SK-N-SH (cell line): ENCODE results near the gene SLX4IP. TPM values are rescaled to one million over a fixed set of nuclear protein-coding genes. Genes with fewer than 3 reads are reported as not detected.

Source experiments
- CTCF ChIA-PET: fragments of 300-600, 350-600 bp; formaldehyde crosslinking; extraction: SDS; loops from one replicate; lab custom pipeline; 2021; lab: Yijun Ruan, JAX
- POLR2A ChIA-PET: fragments of 350-600 bp; sonication (Branson Sonifier 250); formaldehyde crosslinking; extraction: SDS; loops from one replicate; lab custom pipeline; 2020; ENCODE audit warnings: antibody characterized with exemption, inconsistent platforms; lab: Yijun Ruan, JAX
- DNase-seq: peaks from one replicate; pipeline ENCODE4 v3.0.0; 2012
- H2AFZ ChIP-seq: fragments of 200-600 bp; sonication (generic); 2 replicates; pipeline ENCODE4 v1.8.1; 2016; ENCODE audit warnings: antibody characterized with exemption, mild to moderate bottlenecking, low read depth
- H3F3A ChIP-seq: fragments of 200-600 bp; sonication (generic); replicated peaks from 2 replicates; pipeline ENCODE3; 2016; ENCODE audit warnings: antibody characterized with exemption, mild to moderate bottlenecking; ENCODE audit not compliant: insufficient read depth
- H3K27ac ChIP-seq, 2 experiments: fragments of 200-500 bp in 1 of 2; fragments of 200-600 bp in 1 of 2; sonication (Bioruptor generic) in 1 of 2; sonication (generic), shearing (Covaris generic) in 1 of 2; 2 replicates each; pipeline versions ENCODE4 v1.5.1 to v1.6.1; 2014 to 2016; ENCODE audit warnings: low read depth in 2 of 2, inconsistent platforms in 1 of 2, low read length in 1 of 2, mild to moderate bottlenecking in 1 of 2, mixed read lengths in 1 of 2
- H3K27me3 ChIP-seq: fragments of 200-600 bp; sonication (generic), shearing (Covaris generic); 2 replicates; pipeline ENCODE4 v1.6.1; 2016; ENCODE audit warnings: mixed run types; ENCODE audit not compliant: insufficient read depth
- H3K36me3 ChIP-seq, 2 experiments: fragments of 200-500 bp in 1 of 2; fragments of 200-600 bp in 1 of 2; sonication (Bioruptor generic) in 1 of 2; sonication (generic) in 1 of 2; replicated peaks in 1 of 2; 2 replicates each; pipeline versions ENCODE3 to v1.5.1; 2014 to 2016; ENCODE audit warnings: low read length in 1 of 2, mild to moderate bottlenecking in 1 of 2; ENCODE audit not compliant: insufficient read depth in 2 of 2, control insufficient read depth in 1 of 2
- H3K4me1 ChIP-seq, 2 experiments: fragments of 200-500 bp in 1 of 2; fragments of 200-600 bp in 1 of 2; sonication (Bioruptor generic) in 1 of 2; sonication (generic), shearing (Covaris generic) in 1 of 2; 2 replicates each; pipeline versions ENCODE4 v1.5.1 to v1.6.1; 2014 to 2016; ENCODE audit warnings: low read depth in 1 of 2, low read length in 1 of 2, mixed run types in 1 of 2; ENCODE audit not compliant: insufficient read depth in 2 of 2, control insufficient read depth in 1 of 2
- H3K4me2 ChIP-seq: fragments of 200-600 bp; sonication (generic), shearing (Covaris generic); 2 replicates; pipeline ENCODE4 v1.6.1; 2017; ENCODE audit warnings: mixed run types
- H3K4me3 ChIP-seq, 2 experiments: fragments of 200-500 bp in 1 of 2; fragments of 200-600 bp in 1 of 2; sonication (Bioruptor generic) in 1 of 2; sonication (generic), shearing (Covaris generic) in 1 of 2; 2 replicates each; pipeline versions ENCODE4 v1.5.1 to v1.8.1; 2014 to 2016; ENCODE audit warnings: low read depth in 2 of 2, inconsistent platforms in 1 of 2, low read length in 1 of 2, mild to moderate bottlenecking in 1 of 2, mixed read lengths in 1 of 2, moderate library complexity in 1 of 2
- H3K79me2 ChIP-seq: fragments of 200-600 bp; sonication (generic); 2 replicates; pipeline ENCODE4 v1.8.1; 2017; ENCODE audit warnings: mild to moderate bottlenecking; ENCODE audit not compliant: insufficient read depth
- H3K9ac ChIP-seq: fragments of 200-600 bp; sonication (generic); 2 replicates; pipeline ENCODE4 v1.6.1; 2017; ENCODE audit warnings: mixed run types
- H3K9me2 ChIP-seq: fragments of 200-600 bp; sonication (generic); 2 replicates; pipeline ENCODE4 v1.6.1; 2017; ENCODE audit warnings: mixed run types
- H3K9me3 ChIP-seq: fragments of 200-600 bp; sonication (generic); 2 replicates; pipeline ENCODE4 v1.6.1; 2017; ENCODE audit warnings: mixed run types, mild to moderate bottlenecking, moderate library complexity
- H4K20me1 ChIP-seq: fragments of 200-600 bp; sonication (generic); 2 replicates; pipeline ENCODE4 v1.6.1; 2017; ENCODE audit warnings: mild to moderate bottlenecking, mixed run types; ENCODE audit not compliant: insufficient read depth
- CHD2 ChIP-seq: fragments of 150-350 bp; IDR thresholded peaks from 2 replicates; pipeline ENCODE4 v1.6.1; 2018; ENCODE audit warnings: low read length; ENCODE audit not compliant: partially characterized antibody
- ELF1 ChIP-seq: IDR thresholded peaks from 2 replicates; pipeline ENCODE4 v1.4.0; 2012
- EP300 ChIP-seq, 2 experiments: IDR thresholded peaks; 2 replicates each; pipeline versions ENCODE4 v1.4.0 to v1.6.1; 2012; ENCODE audit warnings: borderline replicate concordance in 1 of 2, low read depth in 1 of 2, low read length in 1 of 2
- FOXJ3 ChIP-seq: sonication (generic); formaldehyde crosslinking; IDR thresholded peaks from 2 replicates; pipeline ENCODE4 v1.5.1; 2020; ENCODE audit warnings: mild to moderate bottlenecking, missing genetic modification reagents
- GATA2 ChIP-seq: sonication (generic); formaldehyde crosslinking; IDR thresholded peaks from 2 replicates; pipeline ENCODE4 v1.5.0; 2020; ENCODE audit warnings: mild to moderate bottlenecking, missing genetic modification reagents
- RAD21 ChIP-seq: IDR thresholded peaks from 2 replicates; pipeline ENCODE4 v1.6.1; 2012; ENCODE audit warnings: mild to moderate bottlenecking, low read length
- RCOR1 ChIP-seq: fragments of 150-350 bp; IDR thresholded peaks from 2 replicates; pipeline ENCODE4 v1.6.1; 2017; ENCODE audit warnings: antibody characterized with exemption, low read length
- SMC3 ChIP-seq: IDR thresholded peaks from 2 replicates; pipeline ENCODE4 v1.6.1; 2012; ENCODE audit warnings: low read depth, low read length, improper control_type of control experiment
- TCF12 ChIP-seq: IDR thresholded peaks from 2 replicates; pipeline ENCODE4 v1.4.0; 2012
- TEAD4 ChIP-seq: IDR thresholded peaks from 2 replicates; pipeline ENCODE4 v1.4.0; 2012; ENCODE audit warnings: mild to moderate bottlenecking, borderline replicate concordance; ENCODE audit not compliant: insufficient read depth
- WGBS: methylation state at CpG from one replicate; pipeline ENCODE4 v1.1.6; 2017; ENCODE audit warnings: low lambda C conversion rate; 5-methylcytosine and 5-hydroxymethylcytosine counted together
- polyA plus RNA-seq, 3 experiments: library from polyadenylated mRNA; depleted of rRNA; stranded (reverse); fragments of >200 nt; gene quantifications; 2 replicates each; pipeline ENCODE4 v1.2.3, GENCODE V29; 2012
- TF ChIP-seq, protein P1 (sequence below): fragments of 150-350 bp; IDR thresholded peaks from 2 replicates; pipeline ENCODE4 v1.6.1; 2017; ENCODE audit warnings: antibody characterized with exemption, low read length, low read depth, borderline replicate concordance
- TF ChIP-seq, protein P2 (sequence below): IDR thresholded peaks from 2 replicates; pipeline ENCODE4; 2012

The SLX4IP gene
- polyA plus RNA-seq, 1 of the 3 experiments (the other 2 are of a cell fraction) = 1.3 TPM

DNA sequence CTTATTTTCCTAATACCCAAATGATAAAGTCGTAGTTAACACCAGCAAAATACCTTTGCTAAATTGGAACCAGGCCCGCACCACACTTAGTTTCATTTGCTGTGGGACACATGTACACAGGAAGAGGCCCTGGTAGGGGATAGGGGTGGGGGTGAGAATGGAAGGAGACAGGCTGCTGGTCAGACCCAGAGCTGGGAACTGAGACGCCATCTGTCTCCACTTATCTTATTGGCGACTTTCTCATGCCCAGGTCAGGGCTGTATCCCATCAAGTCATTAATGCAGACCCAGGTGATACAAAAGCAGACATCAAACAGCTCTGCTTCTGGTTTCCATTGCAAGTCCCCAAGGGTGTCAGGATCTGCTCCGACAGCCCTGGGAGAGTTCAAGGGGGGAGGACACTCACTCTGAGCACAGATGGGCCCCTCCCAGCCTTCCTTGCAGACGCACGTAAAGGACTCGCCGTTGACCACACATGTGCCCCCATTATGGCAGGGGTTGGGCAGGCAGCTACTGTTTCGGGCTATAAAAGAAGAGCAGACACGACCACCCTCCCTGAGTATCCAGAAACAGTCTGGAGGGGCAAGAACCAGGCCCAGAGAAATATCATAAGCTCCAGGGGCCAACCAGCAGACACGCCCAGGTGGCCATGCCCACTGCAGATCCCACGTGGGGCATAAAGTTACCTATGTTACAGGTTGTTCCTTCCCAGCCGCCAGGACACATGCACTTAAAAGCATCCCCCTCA, 209.5 kb downstream of the SLX4IP start:
- H2AFZ ChIP-seq = no peak overlapping the region
- DNase-seq = peak; percentile 74
- peak in 1 of 2 experiments; percentile 70; a peak in 2 of 4 replicates for TF ChIP-seq EP300 (IDR thresholded peaks at IDR 0.05; ENCODE audit: borderline replicate concordance in 1 of 2, low read depth in 1 of 2, low read length in 1 of 2)
- TF ChIP-seq TCF12 = peak; percentile 30
- TF ChIP-seq GATA2 (CRISPR knock-in tag) = peak; percentile 75
- no peak for TF ChIP-seq SMC3
- TF ChIP-seq ELF1 = no peak
- TF ChIP-seq CHD2 = peak; percentile 76
- TF ChIP-seq RCOR1 = peak; percentile 83
- peak; percentile 77 for TF ChIP-seq FOXJ3
- no peak overlapping the region for H3K4me3 ChIP-seq
- CTCF ChIA-PET = interaction anchor here (0.8 to 2.3 kb wide), 3 partner anchors 13 to 39 kb away, joined by 3 to 10 read pairs (median 3); no protein-coding TSS in a partner anchor
- no peaks in the 10 kb centered on the region for H3K9me2 ChIP-seq
- no peak overlapping the region for H3K9ac ChIP-seq
- H3K79me2 ChIP-seq = peaks cover 2% of the 10 kb centered on the region; the same call in 1 of the 2 replicates
- WGBS = 80% methylated on average over 9 of the region's 14 CpGs
- no peak overlapping the region for H3K4me2 ChIP-seq
- no peaks in the 10 kb centered on the region for H3K9me3 ChIP-seq
- H3K4me1 ChIP-seq = peaks cover 7 to 56% of the 10 kb centered on the region in 2 experiments; a peak in 3 of 4 replicates
- no peaks in the 10 kb centered on the region; the same call in 1 of the 2 replicates for H4K20me1 ChIP-seq
- peak overlapping the region; percentile 62 to 81; a peak in 3 of 4 replicates for H3K27ac ChIP-seq
- POLR2A ChIA-PET = no interaction called here
- H3K36me3 ChIP-seq = peaks cover 53 to 91% of the 10 kb centered on the region in 2 experiments
- no peaks in the 10 kb centered on the region for H3K27me3 ChIP-seq
- H3F3A ChIP-seq = peaks cover 21% of the 10 kb centered on the region

DNA sequence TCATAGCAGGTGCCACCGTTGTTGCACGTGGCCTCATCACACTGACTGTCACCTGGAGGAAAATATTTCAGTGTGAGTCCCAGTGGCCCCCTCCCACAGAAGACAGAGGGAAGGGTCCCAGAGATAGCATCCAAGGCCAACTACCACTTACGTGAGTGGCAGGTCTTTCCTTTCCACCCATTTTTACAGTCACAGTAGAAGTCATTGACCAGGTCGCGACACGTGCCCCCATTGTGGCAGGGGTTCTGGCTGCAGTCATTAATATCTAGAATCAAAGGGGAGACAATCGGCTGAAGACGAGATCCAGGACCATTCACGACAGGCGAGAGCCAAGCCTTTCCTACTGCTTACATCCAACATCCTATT, 210.1 kb downstream of the SLX4IP start:
- ChIA-PET CTCF (interaction anchor here (0.9 to 2.3 kb wide), 3 partner anchors 13 to 29 kb away, joined by 3 to 10 read pairs (median 3); no protein-coding TSS in a partner anchor), POLR2A (no interaction called here)
- TF ChIP-seq RAD21 (no peak), TEAD4 (no peak), EP300 (IDR thresholded peaks at IDR 0.05; ENCODE audit: borderline replicate concordance in 1 of 2, low read depth in 1 of 2, low read length in 1 of 2) (no peak), SMC3 (no peak)
- TF ChIP-seq, protein P1, sequence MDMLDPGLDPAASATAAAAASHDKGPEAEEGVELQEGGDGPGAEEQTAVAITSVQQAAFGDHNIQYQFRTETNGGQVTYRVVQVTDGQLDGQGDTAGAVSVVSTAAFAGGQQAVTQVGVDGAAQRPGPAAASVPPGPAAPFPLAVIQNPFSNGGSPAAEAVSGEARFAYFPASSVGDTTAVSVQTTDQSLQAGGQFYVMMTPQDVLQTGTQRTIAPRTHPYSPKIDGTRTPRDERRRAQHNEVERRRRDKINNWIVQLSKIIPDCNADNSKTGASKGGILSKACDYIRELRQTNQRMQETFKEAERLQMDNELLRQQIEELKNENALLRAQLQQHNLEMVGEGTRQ = no peak
- TF ChIP-seq, protein P2, sequence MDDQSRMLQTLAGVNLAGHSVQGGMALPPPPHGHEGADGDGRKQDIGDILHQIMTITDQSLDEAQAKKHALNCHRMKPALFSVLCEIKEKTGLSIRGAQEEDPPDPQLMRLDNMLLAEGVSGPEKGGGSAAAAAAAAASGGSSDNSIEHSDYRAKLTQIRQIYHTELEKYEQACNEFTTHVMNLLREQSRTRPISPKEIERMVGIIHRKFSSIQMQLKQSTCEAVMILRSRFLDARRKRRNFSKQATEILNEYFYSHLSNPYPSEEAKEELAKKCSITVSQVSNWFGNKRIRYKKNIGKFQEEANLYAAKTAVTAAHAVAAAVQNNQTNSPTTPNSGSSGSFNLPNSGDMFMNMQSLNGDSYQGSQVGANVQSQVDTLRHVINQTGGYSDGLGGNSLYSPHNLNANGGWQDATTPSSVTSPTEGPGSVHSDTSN = no peak
- Histone ChIP-seq H2AFZ (no peak overlapping the region), H3K9ac (no peak overlapping the region), H3K27ac (peak overlapping the region; percentile 62 to 79; a peak in 3 of 4 replicates), H3K27me3 (no peaks in the 10 kb centered on the region), H3K9me3 (no peaks in the 10 kb centered on the region), H3K79me2 (peaks cover 7% of the 10 kb centered on the region; the same call in 1 of the 2 replicates), H3K4me3 (no peak overlapping the region), H3K36me3 (peaks cover 51 to 94% of the 10 kb centered on the region in 2 experiments), H3K4me1 (peaks cover 12 to 56% of the 10 kb centered on the region in 2 experiments; a peak in 3 of 4 replicates), H4K20me1 (no peaks in the 10 kb centered on the region; the same call in 1 of the 2 replicates), H3K9me2 (no peaks in the 10 kb centered on the region), H3K4me2 (no peak overlapping the region), H3F3A (peaks cover 21% of the 10 kb centered on the region)
- WGBS = 94% methylated on average over 10 of the region's 10 CpGs
- no peak for DNase-seq
